Activated naive CD8-positive, alpha-beta T cell (primary cell): ENCODE measurements around the gene MYLK4.

ENCODE experiments used
- H3K27ac Mint-ChIP-seq: one replicate; pipeline ENCODE4 v1.8.0; 2021; ENCODE audit warnings: mixed read lengths
- H3K27me3 Mint-ChIP-seq: one replicate; pipeline ENCODE4 v1.8.0; 2021; ENCODE audit warnings: mixed read lengths
- H3K36me3 Mint-ChIP-seq: one replicate; pipeline ENCODE4 v1.8.0; 2021; ENCODE audit warnings: mixed read lengths
- H3K4me1 Mint-ChIP-seq: one replicate; pipeline ENCODE4 v1.8.0; 2021; ENCODE audit warnings: low read depth, mixed read lengths
- H3K4me3 Mint-ChIP-seq: one replicate; pipeline ENCODE4 v1.8.0; 2021; ENCODE audit warnings: mild to moderate bottlenecking, mixed read lengths
- H3K9me3 Mint-ChIP-seq: one replicate; pipeline ENCODE4 v1.8.0; 2021; ENCODE audit warnings: low read depth, mixed read lengths

The MYLK4 gene

GRCh38 chr6:2718334-2719092, 32.2 kb downstream of the MYLK4 start:
- Mint-ChIP-seq H3K36me3 (peaks cover 7% of the 10 kb centered on the region), H3K27me3 (no peaks in the 10 kb centered on the region), H3K4me1 (peaks cover 4% of the 10 kb centered on the region), H3K4me3 (no peak overlapping the region), H3K9me3 (peaks cover 7% of the 10 kb centered on the region), H3K27ac (no peak overlapping the region)

- Mint-ChIP-seq H3K36me3 (peaks cover 7% of the 10 kb centered on the region), H3K9me3 (peaks cover 2% of the 10 kb centered on the region), H3K27me3 (no peaks in the 10 kb centered on the region), H3K4me1 (peaks cover 4% of the 10 kb centered on the region), H3K4me3 (no peak overlapping the region), H3K27ac (no peak overlapping the region)
Observed at GRCh38 chr6:2716936-2717700, 33.6 kb downstream of the MYLK4 start.

GRCh38 chr6:2715737-2716136, 35.0 kb downstream of the MYLK4 start:
- peaks cover 11% of the 10 kb centered on the region for H3K9me3 Mint-ChIP-seq
- H3K36me3 Mint-ChIP-seq = peaks cover 5% of the 10 kb centered on the region
- H3K27me3 Mint-ChIP-seq = no peaks in the 10 kb centered on the region
- H3K4me1 Mint-ChIP-seq = peaks cover 4% of the 10 kb centered on the region
- no peak overlapping the region for H3K27ac Mint-ChIP-seq
- no peak overlapping the region for H3K4me3 Mint-ChIP-seq

GRCh38 chr6:2714111-2714895, 36.4 kb downstream of the MYLK4 start:
- H3K4me3 Mint-ChIP-seq = no peak overlapping the region
- peaks cover 2% of the 10 kb centered on the region for H3K27me3 Mint-ChIP-seq
- peaks cover 4% of the 10 kb centered on the region for H3K4me1 Mint-ChIP-seq

GRCh38 chr6:2713473-2714110, 37.1 kb downstream of the MYLK4 start:
- H3K4me1 Mint-ChIP-seq = peaks cover 1% of the 10 kb centered on the region
- no peak overlapping the region for H3K4me3 Mint-ChIP-seq
- peaks cover 9% of the 10 kb centered on the region for H3K36me3 Mint-ChIP-seq
- peaks cover 2% of the 10 kb centered on the region for H3K27me3 Mint-ChIP-seq
- H3K27ac Mint-ChIP-seq = no peak overlapping the region
- H3K9me3 Mint-ChIP-seq = peaks cover 20% of the 10 kb centered on the region

More at GRCh38 chr6:2714111-2714895, 36.4 kb downstream of the MYLK4 start:
- peaks cover 9% of the 10 kb centered on the region for H3K36me3 Mint-ChIP-seq
- H3K9me3 Mint-ChIP-seq = peaks cover 20% of the 10 kb centered on the region
- H3K27ac Mint-ChIP-seq = no peak overlapping the region

- no peaks in the 10 kb centered on the region for H3K4me1 Mint-ChIP-seq
- H3K36me3 Mint-ChIP-seq = peaks cover 11% of the 10 kb centered on the region
- H3K4me3 Mint-ChIP-seq = no peak overlapping the region
- peaks cover 4% of the 10 kb centered on the region for H3K27me3 Mint-ChIP-seq
- H3K9me3 Mint-ChIP-seq = peaks cover 20% of the 10 kb centered on the region
- no peak overlapping the region for H3K27ac Mint-ChIP-seq
Observed at GRCh38 chr6:2712102-2712501, 38.6 kb downstream of the MYLK4 start.

- Mint-ChIP-seq H3K4me1 (no peaks in the 10 kb centered on the region), H3K4me3 (no peak overlapping the region), H3K9me3 (peaks cover 20% of the 10 kb centered on the region), H3K36me3 (peaks cover 11% of the 10 kb centered on the region), H3K27ac (no peak overlapping the region), H3K27me3 (peaks cover 6% of the 10 kb centered on the region)
Observed at GRCh38 chr6:2710412-2710811, 40.3 kb downstream of the MYLK4 start.

GRCh38 chr6:2708456-2708855, 42.3 kb downstream of the MYLK4 start:
- no peak overlapping the region for H3K27ac Mint-ChIP-seq

GRCh38 chr6:2706558-2706957, 44.2 kb downstream of the MYLK4 start:
- H3K4me3 Mint-ChIP-seq = no peak overlapping the region
- no peaks in the 10 kb centered on the region for H3K4me1 Mint-ChIP-seq
- peaks cover 8% of the 10 kb centered on the region for H3K27me3 Mint-ChIP-seq
- H3K36me3 Mint-ChIP-seq = peaks cover 14% of the 10 kb centered on the region
- H3K9me3 Mint-ChIP-seq = peaks cover 16% of the 10 kb centered on the region
- H3K27ac Mint-ChIP-seq = no peak overlapping the region

More at GRCh38 chr6:2708456-2708855, 42.3 kb downstream of the MYLK4 start:
- H3K4me1 Mint-ChIP-seq = no peaks in the 10 kb centered on the region
- no peak overlapping the region for H3K4me3 Mint-ChIP-seq
- H3K36me3 Mint-ChIP-seq = peaks cover 14% of the 10 kb centered on the region
- H3K27me3 Mint-ChIP-seq = peaks cover 8% of the 10 kb centered on the region
- peaks cover 20% of the 10 kb centered on the region for H3K9me3 Mint-ChIP-seq

- Mint-ChIP-seq H3K4me1 (no peaks in the 10 kb centered on the region), H3K27me3 (peaks cover 8% of the 10 kb centered on the region)
Observed at GRCh38 chr6:2705256-2705655, 45.5 kb downstream of the MYLK4 start.

GRCh38 chr6:2697291-2697690, 53.4 kb downstream of the MYLK4 start:
- H3K4me1 Mint-ChIP-seq = no peaks in the 10 kb centered on the region
- no peaks in the 10 kb centered on the region for H3K9me3 Mint-ChIP-seq
- no peak overlapping the region for H3K4me3 Mint-ChIP-seq
- H3K27ac Mint-ChIP-seq = no peak overlapping the region
- no peaks in the 10 kb centered on the region for H3K36me3 Mint-ChIP-seq
- no peaks in the 10 kb centered on the region for H3K27me3 Mint-ChIP-seq

More at GRCh38 chr6:2705256-2705655, 45.5 kb downstream of the MYLK4 start:
- Mint-ChIP-seq H3K9me3 (peaks cover 3% of the 10 kb centered on the region), H3K36me3 (peaks cover 8% of the 10 kb centered on the region), H3K27ac (no peak overlapping the region), H3K4me3 (no peak overlapping the region)

GRCh38 chr6:2695454-2696095, 55.1 kb downstream of the MYLK4 start:
- Mint-ChIP-seq H3K9me3 (no peaks in the 10 kb centered on the region), H3K27ac (no peak overlapping the region), H3K4me3 (no peak overlapping the region), H3K4me1 (no peaks in the 10 kb centered on the region), H3K36me3 (no peaks in the 10 kb centered on the region), H3K27me3 (no peaks in the 10 kb centered on the region)

- H3K4me3 Mint-ChIP-seq = no peak overlapping the region
- H3K4me1 Mint-ChIP-seq = no peaks in the 10 kb centered on the region
- no peak overlapping the region for H3K27ac Mint-ChIP-seq
- no peaks in the 10 kb centered on the region for H3K27me3 Mint-ChIP-seq
- no peaks in the 10 kb centered on the region for H3K9me3 Mint-ChIP-seq
- H3K36me3 Mint-ChIP-seq = peaks cover 2% of the 10 kb centered on the region
Observed at GRCh38 chr6:2693231-2693630, 57.5 kb downstream of the MYLK4 start.

- Mint-ChIP-seq H3K27ac (no peak overlapping the region), H3K36me3 (peaks cover 8% of the 10 kb centered on the region), H3K9me3 (no peaks in the 10 kb centered on the region), H3K27me3 (no peaks in the 10 kb centered on the region), H3K4me1 (no peaks in the 10 kb centered on the region), H3K4me3 (no peak overlapping the region)
Observed at GRCh38 chr6:2688401-2689064, 62.2 kb downstream of the MYLK4 start.
